ENCODE results near the gene CKAP2L. TPM values are rescaled to one million over a fixed set of nuclear protein-coding genes. Genes with fewer than 3 reads are reported as not detected.
A peak's percentile ranks its signal among the peaks of the same experiment; 100 is the strongest.

The CKAP2L gene
- total and polyA plus RNA-seq, 9 of the 15 experiments (the other 6 are each of a cell fraction or from before 2014, with no cell fraction given), result 10.4 to 21.9 (median 14.2) TPM

DNA sequence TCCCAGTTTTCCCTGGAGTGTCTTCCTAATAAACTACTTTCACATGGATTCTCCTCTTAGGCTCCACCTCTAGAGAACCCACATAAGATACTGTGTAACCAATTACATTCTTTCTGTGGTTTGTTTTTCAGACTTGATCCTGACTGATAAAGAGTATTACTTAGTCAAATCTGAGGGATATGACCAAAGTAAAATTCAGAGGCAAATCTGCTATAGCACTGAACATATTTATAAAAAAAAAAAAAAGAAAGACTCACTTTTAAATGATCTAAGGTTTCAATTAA is 13.9 kb downstream of the CKAP2L start:
- peaks cover 85% of the 10 kb centered on the region for H3K36me3 ChIP-seq (ENCODE audit: control insufficient read depth, insufficient read depth, low read length)
- no peak overlapping the region for H3K27ac ChIP-seq (ENCODE audit: extremely low read depth, low read depth, low read length)
- TF ChIP-seq TARDBP (IDR thresholded peaks at IDR 0.05), result no peak
- TF ChIP-seq BDP1 (IDR thresholded peaks at IDR 0.05; ENCODE audit: insufficient read depth, insufficient read length), result no peak
- TF ChIP-seq SIN3A (IDR thresholded peaks at IDR 0.05; ENCODE audit: borderline replicate concordance in 2 of 2, control insufficient read depth in 1 of 2, low read depth in 2 of 2, low read length in 2 of 2), result no peak
- no peak for TF ChIP-seq ZFX (CRISPR knock-in tag; IDR thresholded peaks at IDR 0.05)
- TF ChIP-seq, protein P1, sequence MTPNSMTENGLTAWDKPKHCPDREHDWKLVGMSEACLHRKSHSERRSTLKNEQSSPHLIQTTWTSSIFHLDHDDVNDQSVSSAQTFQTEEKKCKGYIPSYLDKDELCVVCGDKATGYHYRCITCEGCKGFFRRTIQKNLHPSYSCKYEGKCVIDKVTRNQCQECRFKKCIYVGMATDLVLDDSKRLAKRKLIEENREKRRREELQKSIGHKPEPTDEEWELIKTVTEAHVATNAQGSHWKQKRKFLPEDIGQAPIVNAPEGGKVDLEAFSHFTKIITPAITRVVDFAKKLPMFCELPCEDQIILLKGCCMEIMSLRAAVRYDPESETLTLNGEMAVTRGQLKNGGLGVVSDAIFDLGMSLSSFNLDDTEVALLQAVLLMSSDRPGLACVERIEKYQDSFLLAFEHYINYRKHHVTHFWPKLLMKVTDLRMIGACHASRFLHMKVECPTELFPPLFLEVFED (CRISPR knock-in tag; conservative IDR thresholded peaks at IDR 0.05), result no peak
- TF ChIP-seq, protein P2, sequence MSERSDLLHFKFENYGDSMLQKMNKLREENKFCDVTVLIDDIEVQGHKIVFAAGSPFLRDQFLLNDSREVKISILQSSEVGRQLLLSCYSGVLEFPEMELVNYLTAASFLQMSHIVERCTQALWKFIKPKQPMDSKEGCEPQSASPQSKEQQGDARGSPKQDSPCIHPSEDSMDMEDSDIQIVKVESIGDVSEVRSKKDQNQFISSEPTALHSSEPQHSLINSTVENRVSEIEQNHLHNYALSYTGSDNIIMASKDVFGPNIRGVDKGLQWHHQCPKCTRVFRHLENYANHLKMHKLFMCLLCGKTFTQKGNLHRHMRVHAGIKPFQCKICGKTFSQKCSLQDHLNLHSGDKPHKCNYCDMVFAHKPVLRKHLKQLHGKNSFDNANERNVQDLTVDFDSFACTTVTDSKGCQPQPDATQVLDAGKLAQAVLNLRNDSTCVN (CRISPR knock-in tag; IDR thresholded peaks at IDR 0.05), result no peak
- TF ChIP-seq, protein P3, sequence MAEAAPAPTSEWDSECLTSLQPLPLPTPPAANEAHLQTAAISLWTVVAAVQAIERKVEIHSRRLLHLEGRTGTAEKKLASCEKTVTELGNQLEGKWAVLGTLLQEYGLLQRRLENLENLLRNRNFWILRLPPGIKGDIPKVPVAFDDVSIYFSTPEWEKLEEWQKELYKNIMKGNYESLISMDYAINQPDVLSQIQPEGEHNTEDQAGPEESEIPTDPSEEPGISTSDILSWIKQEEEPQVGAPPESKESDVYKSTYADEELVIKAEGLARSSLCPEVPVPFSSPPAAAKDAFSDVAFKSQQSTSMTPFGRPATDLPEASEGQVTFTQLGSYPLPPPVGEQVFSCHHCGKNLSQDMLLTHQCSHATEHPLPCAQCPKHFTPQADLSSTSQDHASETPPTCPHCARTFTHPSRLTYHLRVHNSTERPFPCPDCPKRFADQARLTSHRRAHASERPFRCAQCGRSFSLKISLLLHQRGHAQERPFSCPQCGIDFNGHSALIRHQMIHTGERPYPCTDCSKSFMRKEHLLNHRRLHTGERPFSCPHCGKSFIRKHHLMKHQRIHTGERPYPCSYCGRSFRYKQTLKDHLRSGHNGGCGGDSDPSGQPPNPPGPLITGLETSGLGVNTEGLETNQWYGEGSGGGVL (CRISPR knock-in tag; IDR thresholded peaks at IDR 0.05), result no peak
- no peak for TF ChIP-seq ETV1 (tag; conservative IDR thresholded peaks at IDR 0.05; ENCODE audit: low read depth)
- TF ChIP-seq, protein P4, sequence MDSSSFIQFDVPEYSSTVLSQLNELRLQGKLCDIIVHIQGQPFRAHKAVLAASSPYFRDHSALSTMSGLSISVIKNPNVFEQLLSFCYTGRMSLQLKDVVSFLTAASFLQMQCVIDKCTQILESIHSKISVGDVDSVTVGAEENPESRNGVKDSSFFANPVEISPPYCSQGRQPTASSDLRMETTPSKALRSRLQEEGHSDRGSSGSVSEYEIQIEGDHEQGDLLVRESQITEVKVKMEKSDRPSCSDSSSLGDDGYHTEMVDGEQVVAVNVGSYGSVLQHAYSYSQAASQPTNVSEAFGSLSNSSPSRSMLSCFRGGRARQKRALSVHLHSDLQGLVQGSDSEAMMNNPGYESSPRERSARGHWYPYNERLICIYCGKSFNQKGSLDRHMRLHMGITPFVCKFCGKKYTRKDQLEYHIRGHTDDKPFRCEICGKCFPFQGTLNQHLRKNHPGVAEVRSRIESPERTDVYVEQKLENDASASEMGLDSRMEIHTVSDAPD (CRISPR knock-in tag; IDR thresholded peaks at IDR 0.05), result no peak
- no peak for TF ChIP-seq RBM15 (IDR thresholded peaks at IDR 0.05; ENCODE audit: insufficient read depth, low read length)
- no peak for TF ChIP-seq GATA2 (CRISPR knock-in tag; IDR thresholded peaks at IDR 0.05)
- no peak for TF ChIP-seq SMARCA4 (IDR thresholded peaks at IDR 0.05)
- ATAC-seq, result no peak
- no peak overlapping the region for H2AFZ ChIP-seq (ENCODE audit: low read depth, low read length)
- TSS peak; percentile 25 for BruUV-seq (replicated peaks)
- H3K9me1 ChIP-seq (ENCODE audit: control insufficient read depth, insufficient read depth, low read length), result no peaks in the 10 kb centered on the region
- no peaks in the 10 kb centered on the region; a peak in 1 of 5 replicates for H3K4me1 ChIP-seq (replicated peaks in 1 of 2; ENCODE audit: control insufficient read depth in 2 of 2, insufficient read depth in 2 of 2, low read length in 2 of 2)
- POLR2A ChIA-PET, result interaction anchor here (0.6 to 2.8 kb wide), 7 partner anchors 9 to 191 kb away, joined by 3 to 19 read pairs (median 5); partner anchors contain the start of gene IL1B
- CTCF ChIA-PET (ENCODE audit: low intra/inter-chr PET ratio), result interaction anchor here (0.6 to 4.4 kb wide), 5 partner anchors 26 to 628 kb away, joined by 3 to 46 read pairs (median 9); no protein-coding TSS in a partner anchor
- no peak overlapping the region for H3K9ac ChIP-seq (ENCODE audit: insufficient read depth in 1 of 2, low read depth in 2 of 2, low read length in 2 of 2)
- H3K4me3 ChIP-seq, result no peak overlapping the region
- intact Hi-C loops (cut with micrococcal nuclease), result loop anchor here (5.0 kb wide), 1 partner anchor 82 kb away; no protein-coding TSS in a partner anchor
- no peak overlapping the region for H3K4me2 ChIP-seq (ENCODE audit: insufficient read depth, low read length)
- peaks cover 9% of the 10 kb centered on the region; the same call in 2 of the 3 replicates for H3K79me2 ChIP-seq (ENCODE audit: control insufficient read depth, insufficient read depth, low read length)
- DNase-seq (ENCODE audit: extremely low read depth in 1 of 4, low spot score in 3 of 4), result no peak
- FAIRE-seq, result no peak
- no peaks in the 10 kb centered on the region for H4K20me1 ChIP-seq (replicated peaks; ENCODE audit: control insufficient read depth, insufficient read depth, low read length)
- in situ Hi-C loops (cut with MboI), result loop anchor here (5.0 kb wide), 1 partner anchor 127 kb away; no protein-coding TSS in a partner anchor
- no peaks in the 10 kb centered on the region for H3K27me3 ChIP-seq (ENCODE audit: control insufficient read depth in 2 of 2, insufficient read depth in 2 of 2, low read length in 2 of 2)
- H3K9me3 ChIP-seq (replicated peaks; ENCODE audit: control insufficient read depth, insufficient read depth, low read depth, low read length), result peaks cover 2% of the 10 kb centered on the region; the same call in 1 of the 2 replicates
